Stimulated activated CD4-positive, alpha-beta T cell treated with anti-CD3 and anti-CD28 coated beads, TNF-alpha, amount 100 ng/mL, for 4 hours (primary cell): ENCODE results near the gene ITGA11.

Experiments
- DNase-seq, 3 experiments: peaks; one replicate each; pipeline ENCODE4 v3.0.0-alpha.2; 2020; ENCODE audit warnings: low read depth in 3 of 3

ITGA11 gene

GRCh38 chr15:68389041-68389930, 42.7 kb downstream of the ITGA11 start:
- DNase-seq: no peak

GRCh38 chr15:68387381-68388143, 44.4 kb downstream of the ITGA11 start:
- DNase-seq: no peak

GRCh38 chr15:68386587-68387288, 45.2 kb downstream of the ITGA11 start:
- DNase-seq: no peak

DNA sequence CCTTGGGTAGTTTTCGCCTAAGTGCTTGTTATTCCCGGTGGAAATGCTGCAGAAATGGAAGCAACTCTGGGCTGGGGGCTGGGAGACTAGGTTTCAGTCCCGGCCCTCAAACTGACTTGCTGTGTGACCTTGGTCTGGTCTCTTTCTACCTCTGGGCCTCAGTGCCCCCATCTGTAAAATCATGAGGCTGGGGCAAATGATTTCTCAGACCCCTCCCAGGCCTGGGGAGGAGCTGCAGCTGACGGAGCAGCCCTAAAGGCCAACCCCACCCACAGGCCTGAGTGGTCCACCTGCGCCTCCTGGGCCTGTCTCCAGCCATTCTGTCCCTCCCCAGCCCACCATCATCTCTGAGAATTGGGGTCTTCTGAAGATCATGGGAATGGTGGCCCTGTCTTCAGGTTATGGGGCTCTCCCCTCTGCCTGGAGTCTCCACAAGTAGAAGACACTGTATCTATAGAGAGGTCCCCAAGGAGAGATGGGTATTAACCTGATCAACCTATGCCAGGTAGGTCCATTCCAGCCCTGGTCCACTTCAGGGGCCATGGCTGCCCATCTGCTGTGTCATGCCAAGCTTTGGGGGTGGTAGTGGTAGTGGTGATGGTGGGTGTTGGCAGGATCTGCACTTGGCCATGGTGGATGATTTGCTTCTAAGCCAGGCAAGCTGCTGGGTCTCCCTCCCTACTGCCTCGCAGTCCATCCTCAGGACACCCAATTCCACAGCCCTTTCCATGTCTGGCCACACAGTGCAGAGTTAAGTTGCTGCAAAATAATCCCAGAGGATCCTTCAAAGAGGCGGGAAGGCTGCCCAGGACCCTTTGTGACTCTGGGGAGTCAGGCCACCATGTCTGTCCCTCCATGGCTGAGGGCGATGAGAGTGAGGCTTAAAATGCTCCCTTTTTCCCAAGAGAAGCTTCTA, 46.0 kb downstream of the ITGA11 start:
- no peak for DNase-seq

DNA sequence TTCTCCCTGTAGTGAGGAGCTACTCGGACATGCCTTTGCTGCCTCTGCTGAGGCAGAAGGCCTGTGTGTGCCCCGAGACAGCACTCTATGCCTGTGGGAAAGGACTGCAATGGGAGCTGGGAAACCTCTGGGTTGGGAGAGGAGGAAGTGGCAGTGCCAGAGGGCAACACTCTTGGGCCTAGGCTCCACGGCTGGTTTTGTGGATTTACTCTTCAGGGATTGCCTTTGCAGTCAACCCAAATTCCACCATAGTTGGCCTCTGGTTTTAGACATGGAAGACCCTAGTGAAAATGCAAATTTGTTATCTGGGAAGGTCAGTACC, 46.8 kb downstream of the ITGA11 start:
- no peak for DNase-seq

- DNase-seq: no peak
These were observed 47.3 kb downstream of the ITGA11 start for GRCh38 chr15:68384451-68385239.

GRCh38 chr15:68383161-68384074, 48.5 kb downstream of the ITGA11 start:
- peak in 1 of 3 experiments; percentile 12 for DNase-seq

GRCh38 chr15:68382286-68383007, 49.5 kb downstream of the ITGA11 start:
- DNase-seq: no peak

- DNase-seq: no peak
These were observed 51.5 kb downstream of the ITGA11 start for GRCh38 chr15:68380456-68380855.

- DNase-seq: no peak
These were observed 52.1 kb downstream of the ITGA11 start for GRCh38 chr15:68379759-68380290.

DNA sequence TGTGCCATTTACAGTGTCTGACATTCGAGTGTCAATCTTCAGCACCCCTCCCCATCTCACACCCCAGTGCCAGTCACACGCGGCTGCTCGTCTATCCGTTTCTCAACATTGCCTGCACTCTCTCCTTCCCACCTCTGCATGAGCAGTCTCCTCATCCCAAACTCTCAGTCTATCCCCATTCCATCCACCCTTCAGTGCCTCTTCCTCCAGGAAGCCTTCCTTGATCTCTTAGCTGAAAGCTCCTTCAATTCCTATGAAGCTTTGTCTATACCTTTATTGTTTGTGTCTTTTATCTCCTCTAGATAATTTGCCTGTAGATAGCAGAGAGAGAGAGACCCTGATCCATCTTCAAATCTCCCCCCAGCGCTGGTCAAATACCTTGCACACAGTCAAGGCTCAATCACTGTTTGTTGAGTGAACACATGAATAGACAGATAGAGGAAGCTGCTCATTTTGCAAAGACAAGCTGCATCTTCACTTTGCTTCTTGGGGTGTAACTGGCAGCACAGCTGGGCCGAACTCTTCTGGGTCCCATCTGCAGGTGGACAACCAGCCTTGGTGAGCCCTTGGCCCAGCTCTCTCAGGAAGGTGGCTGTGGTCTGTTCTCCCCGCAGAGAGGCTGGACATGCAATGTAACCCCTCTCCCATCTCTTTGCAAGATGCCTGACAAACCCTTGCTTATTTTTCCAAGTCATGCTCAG, 52.8 kb downstream of the ITGA11 start:
- DNase-seq: no peak

DNA sequence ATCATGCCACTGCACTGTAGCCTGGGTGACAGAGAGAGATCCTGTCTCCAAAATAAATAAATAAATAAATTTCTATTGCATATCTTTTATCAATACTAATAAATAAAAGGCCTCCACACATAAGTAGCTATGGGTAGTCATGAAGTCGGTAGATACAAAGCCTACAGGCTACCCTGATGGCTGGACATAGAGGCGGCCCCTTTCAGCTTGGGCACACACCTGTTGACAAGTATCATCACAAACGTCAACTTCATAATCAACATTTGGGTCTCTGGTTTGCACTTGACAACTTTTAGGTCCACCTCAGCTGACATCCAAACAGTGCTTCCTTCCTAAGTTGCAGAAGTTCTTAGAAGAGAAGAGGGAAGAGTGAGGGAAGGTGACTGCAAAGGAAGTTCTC, 53.4 kb downstream of the ITGA11 start:
- DNase-seq: no peak

DNA sequence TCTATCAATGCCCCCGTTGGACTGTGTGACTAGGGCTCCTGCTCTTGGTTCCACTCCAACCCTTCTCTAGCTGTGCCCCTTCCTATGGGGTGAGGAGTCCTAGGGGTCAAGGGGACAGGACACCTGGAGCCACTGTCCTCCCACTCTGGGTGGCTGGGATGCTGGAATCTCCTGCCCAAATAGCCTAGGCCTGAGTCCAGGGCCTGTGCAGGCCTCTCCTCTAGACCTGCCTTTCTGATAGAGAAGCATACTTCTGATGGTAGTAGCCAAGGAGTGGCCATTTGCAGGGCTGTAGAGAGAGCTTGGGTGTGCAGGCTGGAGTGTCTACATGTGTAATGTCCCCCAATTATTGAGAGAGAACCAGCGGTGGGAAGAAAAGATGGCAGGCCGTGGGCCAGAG, 54.2 kb downstream of the ITGA11 start:
- no peak for DNase-seq

- DNase-seq: no peak
These were observed 55.4 kb downstream of the ITGA11 start for GRCh38 chr15:68376447-68377060.

DNA sequence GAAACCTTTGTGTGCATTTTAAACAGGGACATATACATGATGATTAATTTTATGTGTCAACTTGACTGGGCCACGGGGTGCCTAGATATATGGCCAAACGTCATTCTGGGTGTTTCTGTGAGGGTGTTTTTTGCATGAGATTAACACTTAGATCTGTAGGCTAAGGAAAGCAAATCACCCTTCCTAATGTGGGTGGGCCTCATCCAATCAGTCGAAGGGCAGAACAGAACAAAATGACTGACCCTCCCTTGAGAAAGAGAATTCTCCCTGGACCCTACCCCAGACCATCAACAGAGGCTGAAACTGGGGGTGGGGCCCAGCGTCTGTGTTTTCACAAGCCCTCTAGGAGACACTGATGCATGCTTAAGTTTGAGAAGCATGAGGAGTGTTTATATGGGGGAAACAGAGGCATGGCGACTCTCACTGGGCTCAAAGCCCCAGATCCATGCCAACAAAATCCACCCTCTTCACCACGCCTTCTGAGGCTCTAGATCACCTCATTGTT, 56.2 kb downstream of the ITGA11 start:
- DNase-seq: no peak

GRCh38 chr15:68375191-68375631, 56.8 kb downstream of the ITGA11 start:
- no peak for DNase-seq

- no peak for DNase-seq
These were observed 57.7 kb downstream of the ITGA11 start for GRCh38 chr15:68374168-68374745.
